ENCODE results near the gene PPP6R1. TPM values are rescaled to one million over a fixed set of nuclear protein-coding genes. Genes with fewer than 3 reads are reported as not detected.

PPP6R1 gene
- total and polyA plus RNA-seq, 2 of the 13 experiments (the other 11 are each of a cell fraction or from before 2014, with no cell fraction given): 25.8 to 54.0 TPM

DNA sequence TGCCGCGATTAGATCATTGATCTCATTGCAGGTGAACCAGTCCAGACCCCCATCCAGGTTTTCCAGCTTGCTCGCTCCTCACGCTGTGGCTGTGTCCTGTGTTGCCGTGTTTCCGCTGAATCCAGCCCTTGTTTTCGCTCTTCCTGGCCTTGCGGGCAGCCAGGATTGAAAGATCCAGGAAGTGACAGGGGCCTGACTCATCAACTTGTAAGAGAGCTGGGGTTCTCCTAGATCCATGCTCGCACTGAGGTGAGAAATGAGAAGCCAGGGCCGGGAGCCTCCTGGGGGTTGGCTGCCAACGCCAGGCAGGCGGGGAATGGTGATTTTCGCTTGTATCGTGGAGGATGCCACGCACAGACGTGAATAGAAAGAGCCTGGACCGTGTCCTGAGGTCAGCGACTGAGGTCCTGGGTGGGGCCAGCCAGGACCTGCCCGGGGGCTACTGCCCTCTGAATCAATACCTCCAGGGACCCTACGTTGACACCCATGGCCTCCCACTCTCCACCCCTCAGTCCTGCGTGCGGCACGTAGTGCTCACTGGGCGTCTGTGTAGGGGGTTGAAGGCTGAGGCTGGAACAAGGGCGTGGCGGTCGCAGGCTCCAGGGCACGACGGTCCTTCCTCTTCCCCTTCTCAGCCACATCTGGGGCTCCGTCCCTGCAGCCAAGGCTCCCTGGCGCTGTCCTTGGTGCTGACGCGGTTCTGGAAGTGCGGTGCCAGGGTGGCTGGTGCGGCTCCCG is 42.2 kb downstream of the PPP6R1 start (continued):
- TF ChIP-seq EEA1 (CRISPR knock-in tag; IDR thresholded peaks at IDR 0.05; ENCODE audit: borderline replicate concordance) (peak; percentile 93), ZBTB46 (CRISPR knock-in tag; IDR thresholded peaks at IDR 0.05; ENCODE audit: borderline replicate concordance) (no peak), ZNF652 (CRISPR knock-in tag; IDR thresholded peaks at IDR 0.05; ENCODE audit: borderline replicate concordance, low read depth) (peak; percentile 49; the same call in 1 of the 2 replicates), KDM5A (IDR thresholded peaks at IDR 0.05; ENCODE audit: borderline replicate concordance, low read length) (no peak; the same call in 1 of the 2 replicates), IKZF1 (IDR thresholded peaks at IDR 0.05) (no peak), ZSCAN20 (CRISPR knock-in tag; IDR thresholded peaks at IDR 0.05; ENCODE audit: borderline replicate concordance) (no peak), ZC3H13 (CRISPR knock-in tag; IDR thresholded peaks at IDR 0.05) (peak; percentile 20; the same call in 1 of the 2 replicates), DNMT3B (CRISPR knock-in tag; conservative IDR thresholded peaks at IDR 0.05) (peak; percentile 98), EHMT2 (IDR thresholded peaks at IDR 0.05; ENCODE audit: borderline replicate concordance, low read depth, low read length) (peak; percentile 86; the same call in 1 of the 2 replicates), KLF11 (CRISPR knock-in tag; IDR thresholded peaks at IDR 0.05) (peak; percentile 96)
- TF ChIP-seq, protein P1, sequence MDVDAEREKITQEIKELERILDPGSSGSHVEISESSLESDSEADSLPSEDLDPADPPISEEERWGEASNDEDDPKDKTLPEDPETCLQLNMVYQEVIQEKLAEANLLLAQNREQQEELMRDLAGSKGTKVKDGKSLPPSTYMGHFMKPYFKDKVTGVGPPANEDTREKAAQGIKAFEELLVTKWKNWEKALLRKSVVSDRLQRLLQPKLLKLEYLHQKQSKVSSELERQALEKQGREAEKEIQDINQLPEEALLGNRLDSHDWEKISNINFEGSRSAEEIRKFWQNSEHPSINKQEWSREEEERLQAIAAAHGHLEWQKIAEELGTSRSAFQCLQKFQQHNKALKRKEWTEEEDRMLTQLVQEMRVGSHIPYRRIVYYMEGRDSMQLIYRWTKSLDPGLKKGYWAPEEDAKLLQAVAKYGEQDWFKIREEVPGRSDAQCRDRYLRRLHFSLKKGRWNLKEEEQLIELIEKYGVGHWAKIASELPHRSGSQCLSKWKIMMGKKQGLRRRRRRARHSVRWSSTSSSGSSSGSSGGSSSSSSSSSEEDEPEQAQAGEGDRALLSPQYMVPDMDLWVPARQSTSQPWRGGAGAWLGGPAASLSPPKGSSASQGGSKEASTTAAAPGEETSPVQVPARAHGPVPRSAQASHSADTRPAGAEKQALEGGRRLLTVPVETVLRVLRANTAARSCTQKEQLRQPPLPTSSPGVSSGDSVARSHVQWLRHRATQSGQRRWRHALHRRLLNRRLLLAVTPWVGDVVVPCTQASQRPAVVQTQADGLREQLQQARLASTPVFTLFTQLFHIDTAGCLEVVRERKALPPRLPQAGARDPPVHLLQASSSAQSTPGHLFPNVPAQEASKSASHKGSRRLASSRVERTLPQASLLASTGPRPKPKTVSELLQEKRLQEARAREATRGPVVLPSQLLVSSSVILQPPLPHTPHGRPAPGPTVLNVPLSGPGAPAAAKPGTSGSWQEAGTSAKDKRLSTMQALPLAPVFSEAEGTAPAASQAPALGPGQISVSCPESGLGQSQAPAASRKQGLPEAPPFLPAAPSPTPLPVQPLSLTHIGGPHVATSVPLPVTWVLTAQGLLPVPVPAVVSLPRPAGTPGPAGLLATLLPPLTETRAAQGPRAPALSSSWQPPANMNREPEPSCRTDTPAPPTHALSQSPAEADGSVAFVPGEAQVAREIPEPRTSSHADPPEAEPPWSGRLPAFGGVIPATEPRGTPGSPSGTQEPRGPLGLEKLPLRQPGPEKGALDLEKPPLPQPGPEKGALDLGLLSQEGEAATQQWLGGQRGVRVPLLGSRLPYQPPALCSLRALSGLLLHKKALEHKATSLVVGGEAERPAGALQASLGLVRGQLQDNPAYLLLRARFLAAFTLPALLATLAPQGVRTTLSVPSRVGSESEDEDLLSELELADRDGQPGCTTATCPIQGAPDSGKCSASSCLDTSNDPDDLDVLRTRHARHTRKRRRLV (CRISPR knock-in tag; IDR thresholded peaks at IDR 0.05): peak; percentile 68
- TF ChIP-seq, protein P2, sequence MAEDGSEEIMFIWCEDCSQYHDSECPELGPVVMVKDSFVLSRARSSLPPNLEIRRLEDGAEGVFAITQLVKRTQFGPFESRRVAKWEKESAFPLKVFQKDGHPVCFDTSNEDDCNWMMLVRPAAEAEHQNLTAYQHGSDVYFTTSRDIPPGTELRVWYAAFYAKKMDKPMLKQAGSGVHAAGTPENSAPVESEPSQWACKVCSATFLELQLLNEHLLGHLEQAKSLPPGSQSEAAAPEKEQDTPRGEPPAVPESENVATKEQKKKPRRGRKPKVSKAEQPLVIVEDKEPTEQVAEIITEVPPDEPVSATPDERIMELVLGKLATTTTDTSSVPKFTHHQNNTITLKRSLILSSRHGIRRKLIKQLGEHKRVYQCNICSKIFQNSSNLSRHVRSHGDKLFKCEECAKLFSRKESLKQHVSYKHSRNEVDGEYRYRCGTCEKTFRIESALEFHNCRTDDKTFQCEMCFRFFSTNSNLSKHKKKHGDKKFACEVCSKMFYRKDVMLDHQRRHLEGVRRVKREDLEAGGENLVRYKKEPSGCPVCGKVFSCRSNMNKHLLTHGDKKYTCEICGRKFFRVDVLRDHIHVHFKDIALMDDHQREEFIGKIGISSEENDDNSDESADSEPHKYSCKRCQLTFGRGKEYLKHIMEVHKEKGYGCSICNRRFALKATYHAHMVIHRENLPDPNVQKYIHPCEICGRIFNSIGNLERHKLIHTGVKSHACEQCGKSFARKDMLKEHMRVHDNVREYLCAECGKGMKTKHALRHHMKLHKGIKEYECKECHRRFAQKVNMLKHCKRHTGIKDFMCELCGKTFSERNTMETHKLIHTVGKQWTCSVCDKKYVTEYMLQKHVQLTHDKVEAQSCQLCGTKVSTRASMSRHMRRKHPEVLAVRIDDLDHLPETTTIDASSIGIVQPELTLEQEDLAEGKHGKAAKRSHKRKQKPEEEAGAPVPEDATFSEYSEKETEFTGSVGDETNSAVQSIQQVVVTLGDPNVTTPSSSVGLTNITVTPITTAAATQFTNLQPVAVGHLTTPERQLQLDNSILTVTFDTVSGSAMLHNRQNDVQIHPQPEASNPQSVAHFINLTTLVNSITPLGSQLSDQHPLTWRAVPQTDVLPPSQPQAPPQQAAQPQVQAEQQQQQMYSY (CRISPR knock-in tag; IDR thresholded peaks at IDR 0.05): peak; percentile 100
- TF ChIP-seq, protein P3, sequence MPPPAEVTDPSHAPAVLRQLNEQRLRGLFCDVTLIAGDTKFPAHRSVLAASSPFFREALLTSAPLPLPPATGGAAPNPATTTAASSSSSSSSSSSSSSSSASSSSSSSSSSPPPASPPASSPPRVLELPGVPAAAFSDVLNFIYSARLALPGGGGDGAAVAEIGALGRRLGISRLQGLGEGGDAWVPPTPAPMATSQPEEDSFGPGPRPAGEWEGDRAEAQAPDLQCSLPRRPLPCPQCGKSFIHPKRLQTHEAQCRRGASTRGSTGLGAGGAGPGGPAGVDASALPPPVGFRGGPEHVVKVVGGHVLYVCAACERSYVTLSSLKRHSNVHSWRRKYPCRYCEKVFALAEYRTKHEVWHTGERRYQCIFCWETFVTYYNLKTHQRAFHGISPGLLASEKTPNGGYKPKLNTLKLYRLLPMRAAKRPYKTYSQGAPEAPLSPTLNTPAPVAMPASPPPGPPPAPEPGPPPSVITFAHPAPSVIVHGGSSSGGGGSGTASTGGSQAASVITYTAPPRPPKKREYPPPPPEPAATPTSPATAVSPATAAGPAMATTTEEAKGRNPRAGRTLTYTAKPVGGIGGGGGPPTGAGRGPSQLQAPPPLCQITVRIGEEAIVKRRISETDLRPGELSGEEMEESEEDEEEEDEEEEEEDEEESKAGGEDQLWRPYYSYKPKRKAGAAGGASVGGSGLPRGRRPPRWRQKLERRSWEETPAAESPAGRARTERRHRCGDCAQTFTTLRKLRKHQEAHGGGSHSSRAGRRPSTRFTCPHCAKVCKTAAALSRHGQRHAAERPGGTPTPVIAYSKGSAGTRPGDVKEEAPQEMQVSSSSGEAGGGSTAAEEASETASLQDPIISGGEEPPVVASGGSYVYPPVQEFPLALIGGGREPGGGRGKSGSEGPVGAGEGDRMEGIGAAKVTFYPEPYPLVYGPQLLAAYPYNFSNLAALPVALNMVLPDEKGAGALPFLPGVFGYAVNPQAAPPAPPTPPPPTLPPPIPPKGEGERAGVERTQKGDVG (CRISPR knock-in tag; IDR thresholded peaks at IDR 0.05; ENCODE audit: borderline replicate concordance): peak; percentile 70; the same call in 1 of the 2 replicates
